Trophoblast cell (in vitro differentiated cells and primary cell): ENCODE results near the gene ARFGEF3.
A peak's percentile ranks its signal among the peaks of the same experiment; 100 is the strongest.

Source experiments
- DNase-seq, 2 donors: peaks; one replicate each; pipeline ENCODE4 v3.0.0-alpha.2; 2016
- H2AFZ ChIP-seq: 2 replicates; pipeline ENCODE4 v1.6.1; 2013; ENCODE audit warnings: low read length, moderate library complexity, mild to moderate bottlenecking; ENCODE audit not compliant: insufficient read depth, poor library complexity
- H2AK5ac ChIP-seq: 2 replicates; pipeline ENCODE4 v1.6.1; 2013; ENCODE audit warnings: mild to moderate bottlenecking, low read length
- H2BK120ac ChIP-seq: 2 replicates; pipeline ENCODE4 v1.6.1; 2013; ENCODE audit warnings: low read length, mild to moderate bottlenecking, moderate library complexity; ENCODE audit not compliant: insufficient read depth, poor library complexity
- H2BK12ac ChIP-seq: 2 replicates; pipeline ENCODE4 v1.6.1; 2013; ENCODE audit warnings: mild to moderate bottlenecking, low read length, moderate library complexity
- H2BK5ac ChIP-seq: 2 replicates; pipeline ENCODE4 v1.6.1; 2013; ENCODE audit warnings: low read length, low read depth, moderate library complexity, mild to moderate bottlenecking; ENCODE audit not compliant: poor library complexity
- H3K14ac ChIP-seq: 2 replicates; pipeline ENCODE4 v1.6.1; 2013; ENCODE audit warnings: mild to moderate bottlenecking, low read length
- H3K18ac ChIP-seq: 2 replicates; pipeline ENCODE4 v1.6.1; 2013; ENCODE audit warnings: mild to moderate bottlenecking, low read length
- H3K23ac ChIP-seq: 2 replicates; pipeline ENCODE4 v1.6.1; 2013; ENCODE audit warnings: low read length
- H3K27ac ChIP-seq: 2 replicates; pipeline ENCODE4 v1.5.1; 2013; ENCODE audit warnings: low read depth, mild to moderate bottlenecking, inconsistent platforms, low read length, moderate library complexity
- H3K27me3 ChIP-seq: 2 replicates; pipeline ENCODE4 v1.6.1; 2013; ENCODE audit warnings: inconsistent platforms, mild to moderate bottlenecking, low read length, moderate library complexity; ENCODE audit not compliant: insufficient read depth
- H3K36me3 ChIP-seq, 2 experiments: 1 replicate in 1 of 2; 2 replicates in 1 of 2; pipeline ENCODE4 v1.6.1; 2013; ENCODE audit warnings: low read length in 2 of 2, mild to moderate bottlenecking in 2 of 2, moderate library complexity in 1 of 2; ENCODE audit not compliant: insufficient read depth in 2 of 2, control insufficient read depth in 1 of 2
- H3K4ac ChIP-seq: 2 replicates; pipeline ENCODE4 v1.6.1; 2013; ENCODE audit warnings: low read depth, mild to moderate bottlenecking, low read length, moderate library complexity
- H3K4me1 ChIP-seq, 2 experiments: 1 replicate in 1 of 2; 2 replicates in 1 of 2; pipeline ENCODE4 v1.6.1; 2013; ENCODE audit warnings: low read length in 2 of 2, mild to moderate bottlenecking in 2 of 2, moderate library complexity in 1 of 2; ENCODE audit not compliant: insufficient read depth in 2 of 2, control insufficient read depth in 1 of 2
- H3K4me2 ChIP-seq: 2 replicates; pipeline ENCODE4 v1.6.1; 2013; ENCODE audit warnings: inconsistent platforms, mild to moderate bottlenecking, low read length, moderate library complexity
- H3K4me3 ChIP-seq: 2 replicates; pipeline ENCODE4 v1.5.1; 2013; ENCODE audit warnings: mild to moderate bottlenecking, low read depth, low read length, inconsistent platforms
- H3K79me1 ChIP-seq: one replicate; pipeline ENCODE4 v1.6.1; 2013; ENCODE audit warnings: low read length
- H3K79me2 ChIP-seq: 2 replicates; pipeline ENCODE4 v1.6.1; 2013; ENCODE audit warnings: low read length, mild to moderate bottlenecking; ENCODE audit not compliant: control insufficient read depth, insufficient read depth, poor library complexity
- H3K9ac ChIP-seq: 2 replicates; pipeline ENCODE4 v1.6.1; 2013; ENCODE audit warnings: mild to moderate bottlenecking, low read length
- H3K9me3 ChIP-seq: 2 replicates; pipeline ENCODE4 v1.6.1; 2013; ENCODE audit warnings: low read depth, mild to moderate bottlenecking, control low read depth, inconsistent platforms, low read length; ENCODE audit not compliant: insufficient read depth
- H4K12ac ChIP-seq: 2 replicates; pipeline ENCODE4 v1.6.1; 2013; ENCODE audit warnings: low read depth, mild to moderate bottlenecking, low read length, moderate library complexity
- H4K8ac ChIP-seq: 2 replicates; pipeline ENCODE4 v1.6.1; 2013; ENCODE audit warnings: low read depth, mild to moderate bottlenecking, low read length, moderate library complexity
- H4K91ac ChIP-seq: one replicate; pipeline ENCODE4 v1.6.1; 2013; ENCODE audit warnings: low read depth, mild to moderate bottlenecking, low read length, moderate library complexity
- WGBS: extraction: QIAGEN DNeasy Blood & Tissue Kit; methylation state at CpG from one replicate; pipeline ENCODE4 v1.1.7; 2013; ENCODE audit warnings: missing lambda C conversion rate; ENCODE audit not compliant: insufficient read length, insufficient coverage; ENCODE audit errors: extremely low coverage; 5-methylcytosine and 5-hydroxymethylcytosine counted together

ARFGEF3 gene

DNA sequence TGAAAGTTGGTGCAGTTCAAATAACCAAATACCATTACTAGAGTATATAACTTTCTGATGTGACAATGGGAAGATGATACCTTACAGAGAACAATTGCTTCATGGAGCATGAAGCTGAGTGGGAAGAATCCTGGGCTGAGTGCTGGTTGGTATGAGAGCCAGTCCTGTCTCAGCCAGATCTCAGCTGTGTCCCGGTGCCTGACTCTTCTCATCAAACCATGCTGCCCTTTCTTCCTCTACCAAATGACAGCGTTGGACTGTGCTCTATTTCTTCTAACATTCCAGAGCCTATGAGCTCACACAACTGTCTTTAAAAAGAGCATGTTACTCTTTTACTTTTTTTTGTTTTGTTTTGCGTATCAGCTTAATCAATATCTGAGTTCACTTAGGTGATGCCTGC lies 84.0 kb downstream of the ARFGEF3 start:
- H4K91ac ChIP-seq, result no peak overlapping the region
- no peak overlapping the region for H3K4me3 ChIP-seq
- H4K12ac ChIP-seq, result no peak overlapping the region
- WGBS, result no CpG with 5 or more reads among the region's 3 CpGs
- no peak overlapping the region for H3K27ac ChIP-seq
- H2BK12ac ChIP-seq, result no peak overlapping the region
- no peak overlapping the region for H3K14ac ChIP-seq
- H2BK5ac ChIP-seq, result no peak overlapping the region
- H3K9ac ChIP-seq, result no peak overlapping the region
- H3K4me1 ChIP-seq, result no peaks in the 10 kb centered on the region
- H3K4ac ChIP-seq, result no peak overlapping the region
- no peaks in the 10 kb centered on the region for H3K36me3 ChIP-seq
- no peak overlapping the region for H4K8ac ChIP-seq
- H3K23ac ChIP-seq, result no peak overlapping the region
- H3K79me1 ChIP-seq, result no peaks in the 10 kb centered on the region
- H3K79me2 ChIP-seq, result no peaks in the 10 kb centered on the region
- no peak overlapping the region for H2AFZ ChIP-seq
- no peaks in the 10 kb centered on the region for H3K27me3 ChIP-seq
- H3K18ac ChIP-seq, result no peak overlapping the region
- H3K9me3 ChIP-seq, result no peaks in the 10 kb centered on the region
- no peak overlapping the region for H2BK120ac ChIP-seq
- H3K4me2 ChIP-seq, result no peak overlapping the region
- H2AK5ac ChIP-seq, result no peak overlapping the region
- DNase-seq, result no peak

DNA sequence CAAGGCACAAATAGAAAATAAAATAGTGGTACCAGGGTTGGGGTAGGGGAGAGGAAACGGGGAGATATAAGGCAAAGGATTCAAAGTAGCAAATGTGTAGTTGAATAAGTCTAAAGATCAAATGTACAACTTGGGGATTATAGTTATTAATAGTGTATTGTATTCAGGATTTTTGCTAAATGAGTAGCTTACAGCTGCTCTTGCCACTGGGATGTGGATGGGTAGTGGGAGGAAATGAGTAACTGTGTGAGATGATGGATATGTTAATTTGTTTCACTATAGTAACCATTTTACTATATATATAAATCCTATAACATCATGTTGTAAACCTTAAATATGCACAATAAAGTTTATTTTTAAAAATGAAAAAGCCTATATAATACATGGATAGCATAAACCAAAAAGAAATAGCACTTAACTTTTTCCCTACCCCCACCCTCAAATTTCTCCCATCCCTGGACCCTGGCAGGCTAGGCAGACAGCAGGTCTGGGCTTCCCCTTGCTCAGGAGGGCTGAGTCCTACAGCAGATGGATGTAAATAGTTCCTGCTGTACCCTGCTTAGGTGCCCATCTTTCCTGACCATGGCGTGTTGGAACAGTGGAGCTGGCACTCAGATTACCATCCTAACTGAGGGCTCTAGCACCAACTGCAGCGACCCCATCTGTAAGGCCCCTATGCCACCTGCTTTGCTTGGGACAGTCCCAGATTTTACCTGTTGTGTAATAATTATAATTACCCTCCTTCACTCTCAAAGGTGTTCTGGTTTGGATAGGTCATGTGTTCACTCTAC lies 85.1 kb downstream of the ARFGEF3 start:
- H3K4ac ChIP-seq, result no peak overlapping the region
- H2BK12ac ChIP-seq, result no peak overlapping the region
- no peaks in the 10 kb centered on the region for H3K27me3 ChIP-seq
- no peaks in the 10 kb centered on the region for H3K79me1 ChIP-seq
- H2BK5ac ChIP-seq, result no peak overlapping the region
- no peak overlapping the region for H3K9ac ChIP-seq
- H3K36me3 ChIP-seq, result no peaks in the 10 kb centered on the region
- no peak overlapping the region for H4K12ac ChIP-seq
- no peak overlapping the region for H4K91ac ChIP-seq
- H3K18ac ChIP-seq, result no peak overlapping the region
- H3K9me3 ChIP-seq, result no peaks in the 10 kb centered on the region
- H3K4me3 ChIP-seq, result no peak overlapping the region
- no peak overlapping the region for H3K23ac ChIP-seq
- no peak overlapping the region for H2AK5ac ChIP-seq
- H4K8ac ChIP-seq, result no peak overlapping the region
- H3K79me2 ChIP-seq, result no peaks in the 10 kb centered on the region
- H3K4me1 ChIP-seq, result no peaks in the 10 kb centered on the region
- H2AFZ ChIP-seq, result no peak overlapping the region
- H3K4me2 ChIP-seq, result no peak overlapping the region
- no peak overlapping the region for H2BK120ac ChIP-seq
- no peak overlapping the region for H3K27ac ChIP-seq
- H3K14ac ChIP-seq, result no peak overlapping the region
- WGBS, result no CpG with 5 or more reads among the region's 3 CpGs
- DNase-seq, result no peak

DNA sequence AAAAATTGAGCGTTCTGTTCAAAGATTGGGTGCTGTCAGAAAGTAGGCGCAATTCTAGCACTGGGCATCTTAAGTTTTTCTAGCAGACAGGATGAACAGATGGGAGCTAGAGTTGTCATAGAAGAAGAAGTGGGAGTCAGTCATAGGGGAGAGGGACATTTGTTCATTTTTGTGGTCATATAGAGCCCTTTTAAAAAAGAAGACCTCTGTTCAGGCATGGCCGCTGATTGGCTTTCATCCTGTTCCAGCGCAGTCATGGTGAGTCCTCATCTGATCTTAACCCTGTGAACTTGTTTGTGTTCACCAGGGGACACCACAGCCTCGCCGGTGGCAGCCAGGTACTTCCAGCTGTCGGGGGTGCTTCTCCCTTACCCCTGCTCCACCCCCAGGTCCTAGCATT lies 86.3 kb downstream of the ARFGEF3 start:
- no peak overlapping the region for H4K91ac ChIP-seq
- H3K4me3 ChIP-seq, result no peak overlapping the region
- H2AK5ac ChIP-seq, result no peak overlapping the region
- no peak overlapping the region for H3K9ac ChIP-seq
- no peak overlapping the region for H3K23ac ChIP-seq
- no peak overlapping the region for H3K18ac ChIP-seq
- H3K27me3 ChIP-seq, result no peaks in the 10 kb centered on the region
- no peaks in the 10 kb centered on the region for H3K4me1 ChIP-seq
- H2BK120ac ChIP-seq, result no peak overlapping the region
- no peaks in the 10 kb centered on the region for H3K79me2 ChIP-seq
- no peak overlapping the region for H2BK5ac ChIP-seq
- no peak overlapping the region for H2AFZ ChIP-seq
- no peaks in the 10 kb centered on the region for H3K36me3 ChIP-seq
- no peak overlapping the region for H3K4ac ChIP-seq
- no CpG with 5 or more reads among the region's 7 CpGs for WGBS
- no peak overlapping the region for H3K4me2 ChIP-seq
- H3K27ac ChIP-seq, result no peak overlapping the region
- no peak overlapping the region for H3K14ac ChIP-seq
- H4K12ac ChIP-seq, result no peak overlapping the region
- H3K9me3 ChIP-seq, result no peaks in the 10 kb centered on the region
- no peaks in the 10 kb centered on the region for H3K79me1 ChIP-seq
- DNase-seq, result no peak
- no peak overlapping the region for H2BK12ac ChIP-seq
- no peak overlapping the region for H4K8ac ChIP-seq

- Histone ChIP-seq H2BK5ac (no peak overlapping the region), H4K12ac (no peak overlapping the region), H2AFZ (no peak overlapping the region), H2AK5ac (no peak overlapping the region), H4K91ac (no peak overlapping the region), H3K79me1 (no peaks in the 10 kb centered on the region), H3K23ac (no peak overlapping the region), H3K79me2 (no peaks in the 10 kb centered on the region), H3K9me3 (no peaks in the 10 kb centered on the region), H3K9ac (no peak overlapping the region), H3K4me3 (no peak overlapping the region), H3K4me1 (no peaks in the 10 kb centered on the region), H3K4me2 (no peak overlapping the region), H3K36me3 (no peaks in the 10 kb centered on the region), H2BK120ac (no peak overlapping the region), H3K14ac (no peak overlapping the region), H4K8ac (no peak overlapping the region), H3K27me3 (no peaks in the 10 kb centered on the region), H2BK12ac (no peak overlapping the region), H3K4ac (no peak overlapping the region), H3K18ac (no peak overlapping the region), H3K27ac (no peak overlapping the region)
- DNase-seq, result peak in 1 of 2 donors; percentile 31
- no CpG with 5 or more reads among the region's 1 CpG for WGBS
These were observed 87.1 kb downstream of the ARFGEF3 start for GRCh38 chr6:138248878-138249277.
